ENCODE measurements around the gene PPP1R13L. TPM values are rescaled to one million over a fixed set of nuclear protein-coding genes. Genes with fewer than 3 reads are reported as not detected.

Gene PPP1R13L
- total RNA-seq, 2 donors from 2014 or later = 17.9 to 26.4 TPM

- Histone ChIP-seq H3K4me1 (ENCODE audit: control insufficient read depth, insufficient read depth, low read length) (no peaks in the 10 kb centered on the region), H3K27ac (ENCODE audit: low read depth, low read length) (no peak overlapping the region), H3K9ac (ENCODE audit: extremely low read depth, low read length, poor library complexity, severe bottlenecking) (no peak overlapping the region), H3K4me3 (ENCODE audit: low read length) (no peak overlapping the region), H3K36me3 (ENCODE audit: control insufficient read depth, insufficient read depth, low read length) (peaks cover 64% of the 10 kb centered on the region), H3K27me3 (ENCODE audit: control insufficient read depth, insufficient read depth, low read length, poor library complexity, severe bottlenecking) (no peaks in the 10 kb centered on the region), H3K9me3 (ENCODE audit: control insufficient read depth, low read length) (peaks cover 8% of the 10 kb centered on the region)
- Mint-ChIP-seq H3K4me1 (no peaks in the 10 kb centered on the region), H3K36me3 (ENCODE audit: low read depth) (peaks cover 66% of the 10 kb centered on the region), H3K4me3 (no peak overlapping the region), H3K9me3 (no peaks in the 10 kb centered on the region), H3K27me3 (ENCODE audit: insufficient read depth) (no peaks in the 10 kb centered on the region), H3K27ac (no peak overlapping the region)
- WGBS, 2 experiments (ENCODE audit: insufficient coverage in 1 of 2, insufficient read length in 1 of 2) = 96 to 100% methylated on average over 12 to 19 of the region's 20 CpGs
- no peak for DNase-seq
- no peak for TF ChIP-seq CTCF (conservative IDR thresholded peaks at IDR 0.05)
These were observed 51.7 kb downstream of the PPP1R13L start for GRCh38 chr19:45352914-45353796.

- H3K4me1 ChIP-seq (ENCODE audit: control insufficient read depth, insufficient read depth, low read length) = no peaks in the 10 kb centered on the region
- DNase-seq = no peak
- Mint-ChIP-seq H3K27ac (no peak overlapping the region), H3K4me3 (no peak overlapping the region), H3K36me3 (ENCODE audit: low read depth) (peaks cover 60% of the 10 kb centered on the region), H3K27me3 (ENCODE audit: insufficient read depth) (no peaks in the 10 kb centered on the region), H3K4me1 (no peaks in the 10 kb centered on the region), H3K9me3 (no peaks in the 10 kb centered on the region)
- H3K9me3 ChIP-seq (ENCODE audit: control insufficient read depth, low read length) = peaks cover 8% of the 10 kb centered on the region
- no peak overlapping the region for H3K27ac ChIP-seq (ENCODE audit: low read depth, low read length)
- WGBS, 2 experiments (ENCODE audit: insufficient coverage in 1 of 2, insufficient read length in 1 of 2) = 97 to 99% methylated on average over 13 to 20 of the region's 20 CpGs
- TF ChIP-seq CTCF (conservative IDR thresholded peaks at IDR 0.05) = no peak
- H3K36me3 ChIP-seq (ENCODE audit: control insufficient read depth, insufficient read depth, low read length) = peaks cover 62% of the 10 kb centered on the region
- H3K9ac ChIP-seq (ENCODE audit: extremely low read depth, low read length, poor library complexity, severe bottlenecking) = no peak overlapping the region
- H3K4me3 ChIP-seq (ENCODE audit: low read length) = no peak overlapping the region
- no peaks in the 10 kb centered on the region for H3K27me3 ChIP-seq (ENCODE audit: control insufficient read depth, insufficient read depth, low read length, poor library complexity, severe bottlenecking)
These were observed 52.4 kb downstream of the PPP1R13L start for GRCh38 chr19:45352471-45352870.

- Histone ChIP-seq H3K36me3 (ENCODE audit: control insufficient read depth, insufficient read depth, low read length) (peaks cover 58% of the 10 kb centered on the region), H3K9ac (ENCODE audit: extremely low read depth, low read length, poor library complexity, severe bottlenecking) (no peak overlapping the region), H3K4me1 (ENCODE audit: control insufficient read depth, insufficient read depth, low read length) (no peaks in the 10 kb centered on the region), H3K27me3 (ENCODE audit: control insufficient read depth, insufficient read depth, low read length, poor library complexity, severe bottlenecking) (no peaks in the 10 kb centered on the region), H3K27ac (ENCODE audit: low read depth, low read length) (no peak overlapping the region), H3K4me3 (ENCODE audit: low read length) (no peak overlapping the region), H3K9me3 (ENCODE audit: control insufficient read depth, low read length) (peaks cover 8% of the 10 kb centered on the region)
- no peak for TF ChIP-seq CTCF (conservative IDR thresholded peaks at IDR 0.05)
- Mint-ChIP-seq H3K4me3 (no peak overlapping the region), H3K27me3 (ENCODE audit: insufficient read depth) (no peaks in the 10 kb centered on the region), H3K9me3 (no peaks in the 10 kb centered on the region), H3K36me3 (ENCODE audit: low read depth) (peaks cover 57% of the 10 kb centered on the region), H3K4me1 (no peaks in the 10 kb centered on the region), H3K27ac (no peak overlapping the region)
- no peak for DNase-seq
- WGBS, 2 experiments (ENCODE audit: insufficient coverage in 1 of 2, insufficient read length in 1 of 2) = 83 to 84% methylated on average over 8 to 15 of the region's 15 CpGs
These were observed 52.8 kb downstream of the PPP1R13L start for GRCh38 chr19:45352062-45352461.
